Measurements from ENCODE around the gene CNP. TPM values are rescaled to one million over a fixed set of nuclear protein-coding genes. Genes with fewer than 3 reads are reported as not detected.

The CNP gene
- total RNA-seq, 1 experiment from 2014 or later, result 79.9 TPM

- TSS peak; percentile 13 for BruUV-seq (replicated peaks)
- in situ Hi-C loops (cut with HindIII; ENCODE audit: low pct_unique_long_range_greater_than_20kb, low sequenced_read_pairs), result no loop called here
- Histone ChIP-seq H3K36me3 (ENCODE audit: control insufficient read depth, insufficient read depth, low read length) (peaks cover 2% of the 10 kb centered on the region; the same call in 1 of the 2 replicates), H3K27me3 (ENCODE audit: control insufficient read depth, insufficient read depth, low read length) (no peaks in the 10 kb centered on the region), H3K4me3 (ENCODE audit: low read depth in 2 of 2, low read length in 2 of 2) (no peak overlapping the region), H3K9me3 (ENCODE audit: control insufficient read depth, insufficient read depth, low read depth, low read length) (no peaks in the 10 kb centered on the region), H3K4me1 (ENCODE audit: control insufficient read depth, insufficient read depth, low read length) (no peaks in the 10 kb centered on the region), H3K27ac (ENCODE audit: low read length) (no peak overlapping the region)
- DNase-seq (ENCODE audit: low read depth, low spot score), result no peak
- intact Hi-C loops (cut with micrococcal nuclease; ENCODE audit: unreplicated experiment), result no loop called here
- TF ChIP-seq POLR2AphosphoS5 (IDR thresholded peaks at IDR 0.05; ENCODE audit: low read depth, low read length) (no peak), REST (IDR thresholded peaks at IDR 0.05; ENCODE audit: insufficient read depth in 1 of 2, low read depth in 2 of 2, low read length in 1 of 2) (no peak), CTCF (IDR thresholded peaks at IDR 0.05) (no peak), TCF7L2 (IDR thresholded peaks at IDR 0.05; ENCODE audit: low read depth, low read length) (no peak), SIN3A (IDR thresholded peaks at IDR 0.05; ENCODE audit: borderline replicate concordance, insufficient read depth, low read depth, low read length) (no peak)
- ChIA-PET POLR2A (no interaction called here), CTCF (no interaction called here)
- ATAC-seq, result no peak
Observed at GRCh38 chr17:42000413-42001133, 34.0 kb downstream of the CNP start.

GRCh38 chr17:42001729-42002128, 35.1 kb downstream of the CNP start:
- DNase-seq (ENCODE audit: low read depth, low spot score), result no peak
- no peaks in the 10 kb centered on the region for H3K27me3 ChIP-seq (ENCODE audit: control insufficient read depth, insufficient read depth, low read length)
- ChIA-PET POLR2A (interaction anchor here (0.6 kb wide), 1 partner anchor 69 kb away, joined by 11 read pairs; no protein-coding TSS in a partner anchor), CTCF (no interaction called here)
- H3K36me3 ChIP-seq (ENCODE audit: control insufficient read depth, insufficient read depth, low read length), result no peaks in the 10 kb centered on the region; the same call in 1 of the 2 replicates
- no peaks in the 10 kb centered on the region for H3K4me1 ChIP-seq (ENCODE audit: control insufficient read depth, insufficient read depth, low read length)
- no peaks in the 10 kb centered on the region for H3K9me3 ChIP-seq (ENCODE audit: control insufficient read depth, insufficient read depth, low read depth, low read length)
- no peak for ATAC-seq
- intact Hi-C loops (cut with micrococcal nuclease; ENCODE audit: unreplicated experiment), result no loop called here
- TF ChIP-seq TCF7L2 (IDR thresholded peaks at IDR 0.05; ENCODE audit: low read depth, low read length) (no peak), REST (IDR thresholded peaks at IDR 0.05; ENCODE audit: insufficient read depth in 1 of 2, low read depth in 2 of 2, low read length in 1 of 2) (no peak), POLR2AphosphoS5 (IDR thresholded peaks at IDR 0.05; ENCODE audit: low read depth, low read length) (no peak), SIN3A (IDR thresholded peaks at IDR 0.05; ENCODE audit: borderline replicate concordance, insufficient read depth, low read depth, low read length) (no peak), CTCF (IDR thresholded peaks at IDR 0.05) (no peak)
- H3K27ac ChIP-seq (ENCODE audit: low read length), result no peak overlapping the region
- in situ Hi-C loops (cut with HindIII; ENCODE audit: low pct_unique_long_range_greater_than_20kb, low sequenced_read_pairs), result no loop called here
- no TSS peak for BruUV-seq (replicated peaks)
- H3K4me3 ChIP-seq (ENCODE audit: low read depth in 2 of 2, low read length in 2 of 2), result no peak overlapping the region

All from Panc1 (cell line).